ENCODE measurements around the gene VRK2. TPM values are rescaled to one million over a fixed set of nuclear protein-coding genes. Genes with fewer than 3 reads are reported as not detected.

The VRK2 gene
- total RNA-seq, 1 experiment from 2014 or later: 20.1 TPM

- no peaks in the 10 kb centered on the region for H3K27me3 Mint-ChIP-seq (ENCODE audit: low read depth)
- no peak overlapping the region for H3K4me3 Mint-ChIP-seq
- H3K9me3 Mint-ChIP-seq: no peaks in the 10 kb centered on the region
- no peak overlapping the region for H3K27ac Mint-ChIP-seq
- H3K4me1 Mint-ChIP-seq: peaks cover 26% of the 10 kb centered on the region
- CTCF ChIA-PET: no interaction called here
- ATAC-seq: no peak
- POLR2A ChIA-PET: no interaction called here
- DNase-seq (ENCODE audit: low spot score): no peak
- H3K36me3 Mint-ChIP-seq: peaks cover 3% of the 10 kb centered on the region; the same call in 1 of the 2 replicates
- no peak for TF ChIP-seq ZNF423 (CRISPR knock-in tag; IDR thresholded peaks at IDR 0.05)
- no peak for TF ChIP-seq ZBTB21 (CRISPR knock-in tag; IDR thresholded peaks at IDR 0.05; ENCODE audit: borderline replicate concordance)
- no peak for TF ChIP-seq FOXK1 (CRISPR knock-in tag; IDR thresholded peaks at IDR 0.05)
- TF ChIP-seq, protein P1, sequence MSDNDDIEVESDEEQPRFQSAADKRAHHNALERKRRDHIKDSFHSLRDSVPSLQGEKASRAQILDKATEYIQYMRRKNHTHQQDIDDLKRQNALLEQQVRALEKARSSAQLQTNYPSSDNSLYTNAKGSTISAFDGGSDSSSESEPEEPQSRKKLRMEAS (CRISPR knock-in tag; IDR thresholded peaks at IDR 0.05): no peak
Measured at GRCh38 chr2:58203018-58203417, 156.4 kb downstream of the VRK2 start.

DNA sequence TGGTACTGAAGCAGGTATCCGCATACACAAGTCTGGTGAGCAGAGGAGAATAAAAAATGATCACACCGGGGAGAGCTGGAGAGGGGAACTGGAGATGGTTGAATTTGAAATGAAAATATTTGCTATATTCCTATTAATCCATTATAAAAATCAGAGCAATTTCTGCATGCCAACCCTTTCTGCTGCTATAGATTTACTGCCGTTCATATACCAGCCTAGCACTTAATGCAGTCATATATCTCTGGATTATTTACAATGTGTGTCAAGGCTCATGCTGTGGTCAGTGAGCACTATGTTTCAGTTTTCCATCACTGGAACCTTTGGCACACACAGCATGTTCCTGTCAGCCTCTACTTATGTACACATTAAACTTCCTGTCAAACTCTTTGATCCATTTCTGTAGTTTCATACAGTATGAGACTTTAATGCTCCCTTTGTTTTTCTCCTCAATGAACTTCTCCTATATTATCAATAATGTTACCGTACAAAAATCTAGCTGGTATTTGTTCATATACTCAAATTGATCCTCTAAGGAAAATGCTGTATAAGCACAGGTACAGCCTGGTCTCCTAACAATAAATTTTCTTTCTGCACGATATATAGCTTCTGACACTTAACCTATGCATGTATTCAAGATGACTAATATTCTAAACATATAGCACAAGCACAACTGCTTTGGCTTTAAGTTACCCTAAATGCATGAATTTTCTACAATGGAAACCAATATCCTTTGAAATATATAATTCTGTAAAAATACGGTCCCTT, 157.8 kb downstream of the VRK2 start:
- no peak for DNase-seq (ENCODE audit: low spot score)
- peaks cover 33% of the 10 kb centered on the region for H3K4me1 Mint-ChIP-seq
- TF ChIP-seq JUN (CRISPR knock-in tag; IDR thresholded peaks at IDR 0.05) (no peak), TEAD1 (CRISPR knock-in tag; IDR thresholded peaks at IDR 0.05) (no peak), ETV6 (CRISPR knock-in tag; IDR thresholded peaks at IDR 0.05) (no peak), GRHL2 (CRISPR knock-in tag; IDR thresholded peaks at IDR 0.05; ENCODE audit: insufficient replicate concordance, severe bottlenecking) (no peak), ZBTB43 (CRISPR knock-in tag; IDR thresholded peaks at IDR 0.05) (no peak), SP1 (CRISPR knock-in tag; conservative IDR thresholded peaks at IDR 0.05) (no peak)
- no peaks in the 10 kb centered on the region for H3K27me3 Mint-ChIP-seq (ENCODE audit: low read depth)
- ATAC-seq: no peak
- ChIA-PET POLR2A (no interaction called here), CTCF (no interaction called here)
- no peaks in the 10 kb centered on the region for H3K9me3 Mint-ChIP-seq
- peaks cover 8% of the 10 kb centered on the region for H3K36me3 Mint-ChIP-seq
- no peak overlapping the region for H3K27ac Mint-ChIP-seq
- no peak overlapping the region for H3K4me3 Mint-ChIP-seq

- ATAC-seq (peak; percentile 55), DNase-seq (ENCODE audit: low spot score) (no peak)
- peaks cover 33% of the 10 kb centered on the region for H3K4me1 Mint-ChIP-seq
- no peak overlapping the region for H3K4me3 Mint-ChIP-seq
- peaks cover 22% of the 10 kb centered on the region for H3K9me3 Mint-ChIP-seq
- peaks cover 32% of the 10 kb centered on the region for H3K36me3 Mint-ChIP-seq
- ChIA-PET CTCF (interaction anchor here (0.6 to 1.5 kb wide), 2 partner anchors 95 to 347 kb away, joined by 3 read pairs; no protein-coding TSS in a partner anchor), POLR2A (interaction anchor here (1.1 kb wide), 1 partner anchor 12 kb away, joined by 3 read pairs; no protein-coding TSS in a partner anchor)
- H3K27me3 Mint-ChIP-seq (ENCODE audit: low read depth): no peaks in the 10 kb centered on the region
- peak overlapping the region; percentile 72 for H3K27ac Mint-ChIP-seq
- TF ChIP-seq, protein P2, sequence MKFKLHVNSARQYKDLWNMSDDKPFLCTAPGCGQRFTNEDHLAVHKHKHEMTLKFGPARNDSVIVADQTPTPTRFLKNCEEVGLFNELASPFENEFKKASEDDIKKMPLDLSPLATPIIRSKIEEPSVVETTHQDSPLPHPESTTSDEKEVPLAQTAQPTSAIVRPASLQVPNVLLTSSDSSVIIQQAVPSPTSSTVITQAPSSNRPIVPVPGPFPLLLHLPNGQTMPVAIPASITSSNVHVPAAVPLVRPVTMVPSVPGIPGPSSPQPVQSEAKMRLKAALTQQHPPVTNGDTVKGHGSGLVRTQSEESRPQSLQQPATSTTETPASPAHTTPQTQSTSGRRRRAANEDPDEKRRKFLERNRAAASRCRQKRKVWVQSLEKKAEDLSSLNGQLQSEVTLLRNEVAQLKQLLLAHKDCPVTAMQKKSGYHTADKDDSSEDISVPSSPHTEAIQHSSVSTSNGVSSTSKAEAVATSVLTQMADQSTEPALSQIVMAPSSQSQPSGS (CRISPR knock-in tag; IDR thresholded peaks at IDR 0.05; ENCODE audit: borderline replicate concordance, low read depth): no peak
- TF ChIP-seq CREM (CRISPR knock-in tag; IDR thresholded peaks at IDR 0.05) (no peak), ETV6 (CRISPR knock-in tag; IDR thresholded peaks at IDR 0.05) (no peak), NFE2L1 (CRISPR knock-in tag; IDR thresholded peaks at IDR 0.05) (no peak), NR2C2 (CRISPR knock-in tag; IDR thresholded peaks at IDR 0.05) (no peak), TP53 (CRISPR knock-in tag; IDR thresholded peaks at IDR 0.05) (no peak), ZNF121 (CRISPR knock-in tag; IDR thresholded peaks at IDR 0.05) (no peak), ESRRA (CRISPR knock-in tag; IDR thresholded peaks at IDR 0.05; ENCODE audit: borderline replicate concordance) (no peak), RELA (CRISPR knock-in tag; IDR thresholded peaks at IDR 0.05; ENCODE audit: borderline replicate concordance) (no peak)
- TF ChIP-seq, protein P3, sequence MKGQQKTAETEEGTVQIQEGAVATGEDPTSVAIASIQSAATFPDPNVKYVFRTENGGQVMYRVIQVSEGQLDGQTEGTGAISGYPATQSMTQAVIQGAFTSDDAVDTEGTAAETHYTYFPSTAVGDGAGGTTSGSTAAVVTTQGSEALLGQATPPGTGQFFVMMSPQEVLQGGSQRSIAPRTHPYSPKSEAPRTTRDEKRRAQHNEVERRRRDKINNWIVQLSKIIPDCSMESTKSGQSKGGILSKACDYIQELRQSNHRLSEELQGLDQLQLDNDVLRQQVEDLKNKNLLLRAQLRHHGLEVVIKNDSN (CRISPR knock-in tag; IDR thresholded peaks at IDR 0.05): no peak
- TF ChIP-seq, protein P4, sequence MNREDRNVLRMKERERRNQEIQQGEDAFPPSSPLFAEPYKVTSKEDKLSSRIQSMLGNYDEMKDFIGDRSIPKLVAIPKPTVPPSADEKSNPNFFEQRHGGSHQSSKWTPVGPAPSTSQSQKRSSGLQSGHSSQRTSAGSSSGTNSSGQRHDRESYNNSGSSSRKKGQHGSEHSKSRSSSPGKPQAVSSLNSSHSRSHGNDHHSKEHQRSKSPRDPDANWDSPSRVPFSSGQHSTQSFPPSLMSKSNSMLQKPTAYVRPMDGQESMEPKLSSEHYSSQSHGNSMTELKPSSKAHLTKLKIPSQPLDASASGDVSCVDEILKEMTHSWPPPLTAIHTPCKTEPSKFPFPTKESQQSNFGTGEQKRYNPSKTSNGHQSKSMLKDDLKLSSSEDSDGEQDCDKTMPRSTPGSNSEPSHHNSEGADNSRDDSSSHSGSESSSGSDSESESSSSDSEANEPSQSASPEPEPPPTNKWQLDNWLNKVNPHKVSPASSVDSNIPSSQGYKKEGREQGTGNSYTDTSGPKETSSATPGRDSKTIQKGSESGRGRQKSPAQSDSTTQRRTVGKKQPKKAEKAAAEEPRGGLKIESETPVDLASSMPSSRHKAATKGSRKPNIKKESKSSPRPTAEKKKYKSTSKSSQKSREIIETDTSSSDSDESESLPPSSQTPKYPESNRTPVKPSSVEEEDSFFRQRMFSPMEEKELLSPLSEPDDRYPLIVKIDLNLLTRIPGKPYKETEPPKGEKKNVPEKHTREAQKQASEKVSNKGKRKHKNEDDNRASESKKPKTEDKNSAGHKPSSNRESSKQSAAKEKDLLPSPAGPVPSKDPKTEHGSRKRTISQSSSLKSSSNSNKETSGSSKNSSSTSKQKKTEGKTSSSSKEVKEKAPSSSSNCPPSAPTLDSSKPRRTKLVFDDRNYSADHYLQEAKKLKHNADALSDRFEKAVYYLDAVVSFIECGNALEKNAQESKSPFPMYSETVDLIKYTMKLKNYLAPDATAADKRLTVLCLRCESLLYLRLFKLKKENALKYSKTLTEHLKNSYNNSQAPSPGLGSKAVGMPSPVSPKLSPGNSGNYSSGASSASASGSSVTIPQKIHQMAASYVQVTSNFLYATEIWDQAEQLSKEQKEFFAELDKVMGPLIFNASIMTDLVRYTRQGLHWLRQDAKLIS (CRISPR knock-in tag; IDR thresholded peaks at IDR 0.05; ENCODE audit: borderline replicate concordance): no peak
- TF ChIP-seq, protein P5, sequence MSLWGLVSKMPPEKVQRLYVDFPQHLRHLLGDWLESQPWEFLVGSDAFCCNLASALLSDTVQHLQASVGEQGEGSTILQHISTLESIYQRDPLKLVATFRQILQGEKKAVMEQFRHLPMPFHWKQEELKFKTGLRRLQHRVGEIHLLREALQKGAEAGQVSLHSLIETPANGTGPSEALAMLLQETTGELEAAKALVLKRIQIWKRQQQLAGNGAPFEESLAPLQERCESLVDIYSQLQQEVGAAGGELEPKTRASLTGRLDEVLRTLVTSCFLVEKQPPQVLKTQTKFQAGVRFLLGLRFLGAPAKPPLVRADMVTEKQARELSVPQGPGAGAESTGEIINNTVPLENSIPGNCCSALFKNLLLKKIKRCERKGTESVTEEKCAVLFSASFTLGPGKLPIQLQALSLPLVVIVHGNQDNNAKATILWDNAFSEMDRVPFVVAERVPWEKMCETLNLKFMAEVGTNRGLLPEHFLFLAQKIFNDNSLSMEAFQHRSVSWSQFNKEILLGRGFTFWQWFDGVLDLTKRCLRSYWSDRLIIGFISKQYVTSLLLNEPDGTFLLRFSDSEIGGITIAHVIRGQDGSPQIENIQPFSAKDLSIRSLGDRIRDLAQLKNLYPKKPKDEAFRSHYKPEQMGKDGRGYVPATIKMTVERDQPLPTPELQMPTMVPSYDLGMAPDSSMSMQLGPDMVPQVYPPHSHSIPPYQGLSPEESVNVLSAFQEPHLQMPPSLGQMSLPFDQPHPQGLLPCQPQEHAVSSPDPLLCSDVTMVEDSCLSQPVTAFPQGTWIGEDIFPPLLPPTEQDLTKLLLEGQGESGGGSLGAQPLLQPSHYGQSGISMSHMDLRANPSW (CRISPR knock-in tag; conservative IDR thresholded peaks at IDR 0.05; ENCODE audit: low read depth): no peak
- TF ChIP-seq, protein P6, sequence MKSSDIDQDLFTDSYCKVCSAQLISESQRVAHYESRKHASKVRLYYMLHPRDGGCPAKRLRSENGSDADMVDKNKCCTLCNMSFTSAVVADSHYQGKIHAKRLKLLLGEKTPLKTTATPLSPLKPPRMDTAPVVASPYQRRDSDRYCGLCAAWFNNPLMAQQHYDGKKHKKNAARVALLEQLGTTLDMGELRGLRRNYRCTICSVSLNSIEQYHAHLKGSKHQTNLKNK (CRISPR knock-in tag; IDR thresholded peaks at IDR 0.05): no peak
Measured at GRCh38 chr2:58206785-58207184, 160.2 kb downstream of the VRK2 start.
